Gastrocnemius medialis (tissue), 4 donors: Measurements from ENCODE around the gene CACUL1. TPM values are rescaled to one million over a fixed set of nuclear protein-coding genes. Genes with fewer than 3 reads are reported as not detected.

Source experiments
- ATAC-seq, 2 donors: fragments of 150-250 bp; one replicate each; pipeline ENCODE4 v1.9.1; 2016
- DNase-seq, 2 donors: peaks; one replicate each; pipeline ENCODE4 v3.0.0-alpha.2; 2019
- H3K27ac ChIP-seq, 4 donors: fragments of 200-600 bp; sonication (generic); 1 replicate in 1 of 4; 2 replicates in 3 of 4; pipeline ENCODE4 v1.5.1; 2016 to 2018; ENCODE audit warnings: mild to moderate bottlenecking in 2 of 4, moderate library complexity in 1 of 4
- H3K27me3 ChIP-seq, 3 donors: fragments of 200-600 bp; sonication (generic) in 2 of 3; 1 replicate in 1 of 3; 2 replicates in 2 of 3; pipeline versions ENCODE4 v1.5.1 to v1.6.0; 2016 to 2019; ENCODE audit warnings: mild to moderate bottlenecking in 1 of 3, moderate library complexity in 1 of 3
- H3K36me3 ChIP-seq, 2 donors: fragments of 200-600 bp; sonication (generic) in 1 of 2; one replicate each; pipeline ENCODE4 v1.5.1; 2017 to 2018
- H3K4me1 ChIP-seq, 2 donors: fragments of 200-600 bp; sonication (generic) in 1 of 2; one replicate each; pipeline ENCODE4 v1.5.1; 2016 to 2017; ENCODE audit warnings: mild to moderate bottlenecking in 2 of 2
- H3K4me3 ChIP-seq, 4 donors: fragments of 200-600 bp; sonication (generic) in 3 of 4; 1 replicate in 1 of 4; 2 replicates in 3 of 4; pipeline ENCODE4 v1.5.1; 2016 to 2019; ENCODE audit warnings: mild to moderate bottlenecking in 2 of 4
- H3K9me3 ChIP-seq, 3 donors: fragments of 200-600 bp; sonication (generic) in 2 of 3; 1 replicate in 1 of 3; 2 replicates in 2 of 3; pipeline ENCODE4 v1.5.1; 2016 to 2019
- POLR2A ChIP-seq, 2 donors: fragments of 450-650 bp; IDR thresholded peaks; one replicate each; pipeline ENCODE4 v1.6.1; 2017; ENCODE audit warnings: antibody characterized with exemption in 2 of 2, mild to moderate bottlenecking in 2 of 2, moderate library complexity in 2 of 2
- in situ Hi-C, 4 donors: fragments of 200-750 bp; cut with MboI; loops; one replicate each; pipeline versions ENCODE4 v1.15.0 to v1.8.0; 2017; ENCODE audit warnings: low sequenced_read_pairs in 4 of 4
- intact Hi-C: fragments of 100-400 bp; cut with DNase I; formaldehyde crosslinking; loops from one replicate; pipeline ENCODE4 v1.15.1; 2023; ENCODE audit warnings: low total_unique reads
- total RNA-seq, 4 donors: library from RNA; depleted of rRNA; stranded (reverse); fragments of >200 nt; gene quantifications; one replicate each; pipeline versions ENCODE4 v1.1.0 to v1.2.3, GENCODE V29; 2016
- TF ChIP-seq, protein P1 (sequence below), 5 experiments: fragments of 450-650 bp in 3 of 5; fragments of 200-600 bp in 2 of 5; sonication (generic) in 2 of 5; IDR thresholded peaks in 4 of 5; conservative IDR thresholded peaks in 1 of 5; 1 replicate in 4 of 5; 2 replicates in 1 of 5; pipeline ENCODE4 v1.5.1; 2016 to 2019; ENCODE audit warnings: antibody characterized with exemption in 5 of 5, mild to moderate bottlenecking in 3 of 5, moderate library complexity in 3 of 5

CACUL1 gene
- total RNA-seq, 4 donors from 2014 or later, result 28.5 to 59.5 (median 38.2) TPM

DNA sequence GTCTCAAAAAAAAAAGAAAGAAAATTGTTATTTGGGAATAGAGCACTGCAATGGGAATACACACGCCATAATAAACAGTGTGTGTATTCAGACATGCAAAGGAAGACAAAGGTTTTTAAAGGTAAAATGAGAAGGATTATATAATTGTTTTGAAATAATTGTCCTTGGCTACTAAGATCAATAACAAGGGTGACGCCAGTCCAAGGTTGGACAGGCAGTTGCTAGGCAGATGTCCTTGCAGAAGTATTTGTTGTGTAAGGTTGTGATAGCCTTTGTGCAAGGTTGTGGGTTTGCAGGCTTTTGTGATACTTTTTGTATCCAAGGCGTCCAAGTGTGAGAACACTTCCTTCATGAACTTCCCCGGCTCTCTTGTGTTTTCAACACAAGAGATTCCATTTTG, 87.0 kb downstream of the CACUL1 start:
- no peak overlapping the region for H3K27ac ChIP-seq
- intact Hi-C loops (no loop called here), in situ Hi-C loops (no loop called here)
- DNase-seq, result no peak
- peaks cover 16 to 35% of the 10 kb centered on the region in 2 donors for H3K4me1 ChIP-seq
- no peaks in the 10 kb centered on the region for H3K36me3 ChIP-seq
- no peak for TF ChIP-seq POLR2A (IDR thresholded peaks at IDR 0.05)
- TF ChIP-seq, protein P1, sequence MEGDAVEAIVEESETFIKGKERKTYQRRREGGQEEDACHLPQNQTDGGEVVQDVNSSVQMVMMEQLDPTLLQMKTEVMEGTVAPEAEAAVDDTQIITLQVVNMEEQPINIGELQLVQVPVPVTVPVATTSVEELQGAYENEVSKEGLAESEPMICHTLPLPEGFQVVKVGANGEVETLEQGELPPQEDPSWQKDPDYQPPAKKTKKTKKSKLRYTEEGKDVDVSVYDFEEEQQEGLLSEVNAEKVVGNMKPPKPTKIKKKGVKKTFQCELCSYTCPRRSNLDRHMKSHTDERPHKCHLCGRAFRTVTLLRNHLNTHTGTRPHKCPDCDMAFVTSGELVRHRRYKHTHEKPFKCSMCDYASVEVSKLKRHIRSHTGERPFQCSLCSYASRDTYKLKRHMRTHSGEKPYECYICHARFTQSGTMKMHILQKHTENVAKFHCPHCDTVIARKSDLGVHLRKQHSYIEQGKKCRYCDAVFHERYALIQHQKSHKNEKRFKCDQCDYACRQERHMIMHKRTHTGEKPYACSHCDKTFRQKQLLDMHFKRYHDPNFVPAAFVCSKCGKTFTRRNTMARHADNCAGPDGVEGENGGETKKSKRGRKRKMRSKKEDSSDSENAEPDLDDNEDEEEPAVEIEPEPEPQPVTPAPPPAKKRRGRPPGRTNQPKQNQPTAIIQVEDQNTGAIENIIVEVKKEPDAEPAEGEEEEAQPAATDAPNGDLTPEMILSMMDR (IDR thresholded peaks at IDR 0.05 in 4 of 5, conservative IDR thresholded peaks at IDR 0.05 in 1 of 5), result no peak
- ATAC-seq, result no peak
- H3K9me3 ChIP-seq, result no peaks in the 10 kb centered on the region
- H3K4me3 ChIP-seq, result no peak overlapping the region
- H3K27me3 ChIP-seq, result peaks cover 0 to 7% (median 3%) of the 10 kb centered on the region in 3 donors

DNA sequence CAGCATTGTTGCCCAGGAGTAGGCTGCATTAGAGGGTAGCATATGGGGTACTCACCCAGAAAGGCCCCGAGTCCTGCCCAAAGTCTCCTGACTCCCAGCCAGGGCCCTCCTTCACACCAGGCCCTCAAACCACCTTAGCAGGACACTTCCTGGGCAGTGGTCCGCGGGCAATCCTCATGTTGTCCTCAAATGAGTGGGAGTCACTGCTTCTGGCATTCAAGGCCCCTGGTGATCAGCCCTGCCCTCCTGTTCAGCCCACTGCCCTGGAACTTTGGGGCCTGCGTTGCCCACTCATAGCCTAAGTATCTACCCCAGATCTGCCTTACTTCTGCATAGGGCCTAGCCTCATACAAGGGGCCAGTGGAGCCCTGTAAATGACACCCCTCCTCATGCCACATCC, 88.4 kb downstream of the CACUL1 start:
- no peak for DNase-seq
- no peaks in the 10 kb centered on the region for H3K9me3 ChIP-seq
- no peak for TF ChIP-seq POLR2A (IDR thresholded peaks at IDR 0.05)
- TF ChIP-seq, protein P1 (IDR thresholded peaks at IDR 0.05 in 4 of 5, conservative IDR thresholded peaks at IDR 0.05 in 1 of 5), result no peak
- H3K27ac ChIP-seq, result no peak overlapping the region
- H3K4me3 ChIP-seq, result no peak overlapping the region
- intact Hi-C loops, result no loop called here
- peaks cover 3 to 21% of the 10 kb centered on the region in 2 donors for H3K4me1 ChIP-seq
- no peaks in the 10 kb centered on the region for H3K36me3 ChIP-seq
- ATAC-seq, result no peak
- in situ Hi-C loops, result no loop called here
- peaks cover 0 to 7% (median 3%) of the 10 kb centered on the region in 3 donors for H3K27me3 ChIP-seq

DNA sequence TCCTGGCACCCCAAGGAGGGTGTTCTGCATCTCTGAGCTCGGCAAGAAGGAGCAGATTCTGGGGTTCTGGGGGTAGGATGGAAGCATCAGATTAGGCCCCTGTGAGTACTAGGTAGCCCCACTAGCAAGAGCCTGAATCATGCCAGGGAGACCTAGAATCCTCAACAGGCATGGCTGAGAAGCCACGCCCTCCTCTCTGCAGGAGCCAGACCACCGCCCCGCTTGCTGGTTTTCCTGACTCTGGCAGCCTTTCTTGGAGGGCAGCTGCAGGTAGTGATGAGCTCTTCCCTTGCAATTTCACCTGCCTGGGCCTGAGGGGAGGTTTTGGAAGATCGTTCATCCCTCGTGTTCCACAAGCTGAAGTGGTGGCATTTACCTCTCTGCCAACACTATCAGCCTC, 90.4 kb downstream of the CACUL1 start:
- TF ChIP-seq, protein P1 (IDR thresholded peaks at IDR 0.05 in 4 of 5, conservative IDR thresholded peaks at IDR 0.05 in 1 of 5), result no peak
- no peak for TF ChIP-seq POLR2A (IDR thresholded peaks at IDR 0.05)
- ATAC-seq (no peak), DNase-seq (no peak)
- H3K27ac ChIP-seq, result no peak overlapping the region
- H3K4me1 ChIP-seq, result peaks cover 0 to 6% of the 10 kb centered on the region in 2 donors
- no peaks in the 10 kb centered on the region for H3K36me3 ChIP-seq
- intact Hi-C loops (no loop called here), in situ Hi-C loops (no loop called here)
- H3K4me3 ChIP-seq, result no peak overlapping the region
- H3K27me3 ChIP-seq, result peaks cover 0 to 7% (median 3%) of the 10 kb centered on the region in 3 donors
- no peaks in the 10 kb centered on the region for H3K9me3 ChIP-seq

DNA sequence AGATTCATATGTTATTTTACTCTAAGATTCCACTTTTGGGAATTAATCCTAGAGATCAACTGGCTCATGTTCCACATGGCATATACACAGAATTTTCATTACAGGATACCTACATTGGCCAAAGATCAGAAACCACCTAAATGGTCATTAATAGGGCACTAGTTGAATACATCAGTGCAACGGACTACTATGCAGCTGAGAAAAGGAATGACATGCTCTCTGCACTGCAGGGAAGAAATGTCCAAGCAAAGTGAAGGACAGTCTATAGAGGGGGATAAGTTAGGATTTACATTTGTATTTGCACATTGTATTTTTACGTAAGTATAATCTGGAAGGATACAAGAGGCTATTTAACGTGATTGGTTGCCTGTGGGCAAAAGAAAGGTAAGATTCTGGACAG, 91.6 kb downstream of the CACUL1 start:
- ATAC-seq, result no peak

More for the DNA sequence above, 91.6 kb downstream of the CACUL1 start:
- H3K36me3 ChIP-seq, result no peaks in the 10 kb centered on the region
- peaks cover 0 to 7% (median 3%) of the 10 kb centered on the region in 3 donors for H3K27me3 ChIP-seq
- intact Hi-C loops (no loop called here), in situ Hi-C loops (no loop called here)
- H3K4me3 ChIP-seq, result no peak overlapping the region
- H3K27ac ChIP-seq, result no peak overlapping the region
- H3K9me3 ChIP-seq, result no peaks in the 10 kb centered on the region
- H3K4me1 ChIP-seq, result no peaks in the 10 kb centered on the region
- TF ChIP-seq, protein P1 (IDR thresholded peaks at IDR 0.05 in 4 of 5, conservative IDR thresholded peaks at IDR 0.05 in 1 of 5), result no peak
- no peak for TF ChIP-seq POLR2A (IDR thresholded peaks at IDR 0.05)
- no peak for DNase-seq
